Right atrium auricular region (tissue), 2 donors: ENCODE measurements around the gene ETFB. TPM values are rescaled to one million over a fixed set of nuclear protein-coding genes. Genes with fewer than 3 reads are reported as not detected.
A peak's percentile ranks its signal among the peaks of the same experiment; 100 is the strongest.
"Not testable (repeated sequence)": the region's sequence is repeated elsewhere in the genome, so short reads cannot be mapped to it uniquely, and the experiment has no call there.

ENCODE experiments used
- DNase-seq: peaks from one replicate; pipeline ENCODE4 v3.0.0-alpha.2; 2019; ENCODE audit warnings: low spot score
- H3K27ac ChIP-seq, 2 donors: fragments of 200-600 bp; sonication (generic); 1 replicate in 1 of 2; 2 replicates in 1 of 2; pipeline ENCODE4 v1.5.1; 2016 to 2019
- H3K27me3 ChIP-seq, 2 donors: fragments of 200-600 bp; sonication (generic); one replicate each; pipeline versions ENCODE4 v1.5.1 to v1.6.0; 2017 to 2019
- H3K36me3 ChIP-seq: fragments of 200-600 bp; sonication (generic); one replicate; pipeline ENCODE4 v1.5.1; 2016
- H3K4me1 ChIP-seq, 2 donors: fragments of 200-600 bp; sonication (generic); one replicate each; pipeline versions ENCODE4 v1.5.1 to v1.6.0; 2017 to 2019
- H3K4me3 ChIP-seq, 2 donors: fragments of 200-600 bp; sonication (generic); 1 replicate in 1 of 2; 2 replicates in 1 of 2; pipeline ENCODE4 v1.5.1; 2017 to 2019; ENCODE audit warnings: mild to moderate bottlenecking in 1 of 2, moderate library complexity in 1 of 2
- H3K9me3 ChIP-seq, 2 donors: fragments of 200-600 bp; sonication (generic); one replicate each; pipeline ENCODE4 v1.5.1; 2019
- total RNA-seq, 2 donors: library from RNA; depleted of rRNA; stranded (reverse); fragments of >200 nt; gene quantifications; one replicate each; pipeline ENCODE4 v1.1.0, GENCODE V29; 2016
- TF ChIP-seq, protein P1 (sequence below), 2 donors: fragments of 200-600 bp; sonication (generic); IDR thresholded peaks; one replicate each; pipeline ENCODE4 v1.5.1; 2019; ENCODE audit warnings: antibody characterized with exemption in 2 of 2

Gene ETFB
- total RNA-seq = 100 to 1,000 TPM; 385 TPM

DNA sequence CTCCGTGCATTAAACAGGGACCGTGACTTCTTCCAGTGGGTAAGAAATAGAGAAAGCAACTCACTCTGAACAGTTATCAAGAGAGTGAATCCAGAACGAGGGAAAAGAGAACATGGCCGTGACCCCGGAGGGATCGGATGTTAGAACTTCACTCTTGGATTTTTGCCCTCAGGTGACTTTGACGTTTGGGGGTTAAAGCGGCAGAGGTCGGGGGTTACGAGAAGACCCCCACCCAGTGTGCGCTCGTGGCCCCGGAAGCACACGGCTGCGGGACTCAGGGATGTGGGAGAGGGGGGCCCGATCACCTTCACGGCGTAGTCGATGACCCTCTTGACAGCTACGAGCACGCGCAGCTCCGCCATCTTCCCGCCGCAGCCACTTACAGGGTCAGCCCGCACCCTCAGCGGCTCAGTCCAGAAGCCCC is at the start of gene ETFB:
TSS of gene ETFB (minus strand) at position 424 of the 424 bp plus-strand sequence. CDS start at position 362, 62 bp downstream.
- Histone ChIP-seq H3K4me1 (peaks cover 0 to 48% of the 10 kb centered on the region in 2 donors), H3K27me3 (no peaks in the 10 kb centered on the region), H3K36me3 (no peaks in the 10 kb centered on the region), H3K4me3 (peak within 1 kb of the TSS; percentile 78 to 79), H3K9me3 (no peaks in the 10 kb centered on the region), H3K27ac (peak within 1 kb of the TSS; percentile 95 to 99)
- no peak for DNase-seq
- TF ChIP-seq, protein P1, sequence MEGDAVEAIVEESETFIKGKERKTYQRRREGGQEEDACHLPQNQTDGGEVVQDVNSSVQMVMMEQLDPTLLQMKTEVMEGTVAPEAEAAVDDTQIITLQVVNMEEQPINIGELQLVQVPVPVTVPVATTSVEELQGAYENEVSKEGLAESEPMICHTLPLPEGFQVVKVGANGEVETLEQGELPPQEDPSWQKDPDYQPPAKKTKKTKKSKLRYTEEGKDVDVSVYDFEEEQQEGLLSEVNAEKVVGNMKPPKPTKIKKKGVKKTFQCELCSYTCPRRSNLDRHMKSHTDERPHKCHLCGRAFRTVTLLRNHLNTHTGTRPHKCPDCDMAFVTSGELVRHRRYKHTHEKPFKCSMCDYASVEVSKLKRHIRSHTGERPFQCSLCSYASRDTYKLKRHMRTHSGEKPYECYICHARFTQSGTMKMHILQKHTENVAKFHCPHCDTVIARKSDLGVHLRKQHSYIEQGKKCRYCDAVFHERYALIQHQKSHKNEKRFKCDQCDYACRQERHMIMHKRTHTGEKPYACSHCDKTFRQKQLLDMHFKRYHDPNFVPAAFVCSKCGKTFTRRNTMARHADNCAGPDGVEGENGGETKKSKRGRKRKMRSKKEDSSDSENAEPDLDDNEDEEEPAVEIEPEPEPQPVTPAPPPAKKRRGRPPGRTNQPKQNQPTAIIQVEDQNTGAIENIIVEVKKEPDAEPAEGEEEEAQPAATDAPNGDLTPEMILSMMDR (IDR thresholded peaks at IDR 0.05) = no peak

DNA sequence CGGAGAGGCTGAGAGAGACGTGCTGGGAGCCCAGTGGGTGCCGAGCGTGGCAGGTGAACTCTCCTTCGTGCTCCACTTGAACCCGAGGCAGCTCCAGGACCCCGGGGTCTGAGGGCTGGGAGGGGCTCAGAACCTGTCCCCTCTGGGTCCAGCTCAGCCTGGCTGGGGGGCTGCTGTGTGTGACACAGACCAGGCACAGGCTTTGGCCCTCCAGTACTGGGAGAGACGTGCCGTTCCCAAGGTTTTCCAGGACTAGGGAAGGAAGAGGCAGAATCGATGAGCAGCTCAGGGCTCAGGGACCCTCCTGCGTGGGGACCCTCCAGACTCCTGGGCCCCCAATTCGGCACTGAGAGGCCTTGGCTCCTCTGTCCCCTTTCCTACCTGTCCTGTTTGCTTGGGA is 49.0 kb upstream of the ETFB start:
- no peaks in the 10 kb centered on the region for H3K4me1 ChIP-seq
- TF ChIP-seq, protein P1 (IDR thresholded peaks at IDR 0.05) = no peak

DNA sequence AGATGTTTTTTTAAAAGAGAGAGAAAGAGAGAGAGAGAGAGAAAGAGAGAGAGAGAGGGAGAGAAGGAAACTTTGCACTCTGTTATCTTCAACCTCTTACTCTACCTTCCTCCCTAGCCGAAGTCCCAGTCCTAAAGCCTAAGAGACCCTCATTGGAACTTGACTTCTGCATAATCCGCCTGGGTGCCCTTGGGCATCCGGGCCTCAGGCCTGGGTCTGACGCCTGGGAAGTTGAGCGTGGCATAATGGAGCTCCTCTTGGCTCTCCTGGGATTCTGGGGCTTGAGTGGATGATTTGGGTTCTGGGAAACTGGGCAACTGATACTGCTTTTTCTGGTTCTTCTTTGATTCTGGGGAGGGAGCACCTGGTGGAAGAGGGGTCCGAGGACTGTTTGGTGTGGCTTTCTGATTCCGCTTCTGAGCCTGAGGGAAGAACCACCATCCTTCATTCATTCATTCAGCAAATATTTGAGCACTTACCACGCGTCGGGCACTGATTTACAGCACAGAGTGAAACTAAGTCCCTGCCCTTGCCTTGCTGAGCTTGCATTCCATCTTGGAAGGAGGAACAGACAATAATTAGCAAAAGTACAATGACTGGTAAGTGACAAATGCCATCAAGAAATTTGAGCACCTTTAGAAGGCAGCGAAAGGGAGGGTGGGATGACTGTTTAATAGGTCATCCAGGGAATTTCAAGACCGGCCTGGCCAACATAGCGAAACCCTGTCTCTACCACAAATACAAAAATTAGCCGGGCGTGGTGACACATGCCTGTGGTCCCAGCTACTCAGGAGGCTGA is 45.0 kb upstream of the ETFB start:
- Histone ChIP-seq H3K4me1 (no peaks in the 10 kb centered on the region), H3K4me3 (no peak overlapping the region), H3K27me3 (no peaks in the 10 kb centered on the region), H3K36me3 (no peaks in the 10 kb centered on the region), H3K9me3 (no peaks in the 10 kb centered on the region), H3K27ac (no peak overlapping the region)
- no peak for DNase-seq
- TF ChIP-seq, protein P1 (IDR thresholded peaks at IDR 0.05) = no peak

More for the DNA sequence above, 49.0 kb upstream of the ETFB start:
- H3K27ac ChIP-seq = no peak overlapping the region
- no peaks in the 10 kb centered on the region for H3K9me3 ChIP-seq
- H3K36me3 ChIP-seq = no peaks in the 10 kb centered on the region
- DNase-seq = no peak
- H3K27me3 ChIP-seq = no peaks in the 10 kb centered on the region
- no peak overlapping the region for H3K4me3 ChIP-seq

DNA sequence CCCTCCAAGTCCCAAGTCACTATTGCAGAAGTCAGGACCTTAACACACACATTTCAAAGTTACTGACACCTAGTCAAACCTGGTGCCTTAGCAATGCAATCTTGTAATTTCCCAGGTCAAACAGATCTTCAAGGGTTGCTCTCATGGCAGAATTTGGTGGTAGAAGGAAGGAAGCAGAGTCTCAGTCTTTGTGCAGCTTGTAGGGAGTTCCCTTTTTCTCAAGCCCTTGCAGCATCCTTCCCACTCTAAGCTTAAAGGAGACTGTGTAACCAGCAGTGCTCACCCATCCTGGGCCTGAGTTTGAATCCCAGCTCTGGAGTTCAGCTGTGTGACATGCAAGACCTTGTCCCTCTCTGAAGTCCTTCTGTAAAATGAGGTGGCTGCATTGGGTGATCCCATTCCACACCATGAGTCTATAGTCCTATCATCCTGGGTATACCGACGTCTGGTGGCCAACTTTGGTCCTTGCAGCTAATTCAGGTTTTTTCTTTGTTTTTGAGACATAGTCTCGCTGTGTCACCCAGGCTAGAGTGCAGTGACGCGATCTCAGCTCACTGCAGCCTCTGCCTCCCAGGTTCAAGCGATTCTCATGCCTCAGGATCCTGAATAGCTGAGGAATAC is 41.4 kb upstream of the ETFB start:
- Histone ChIP-seq H3K4me3 (no peak overlapping the region), H3K36me3 (no peaks in the 10 kb centered on the region), H3K27me3 (no peaks in the 10 kb centered on the region), H3K9me3 (no peaks in the 10 kb centered on the region), H3K4me1 (no peaks in the 10 kb centered on the region), H3K27ac (no peak overlapping the region)
- DNase-seq = no peak
- TF ChIP-seq, protein P1 (IDR thresholded peaks at IDR 0.05) = peak in 1 of 2 donors; percentile 42

DNA sequence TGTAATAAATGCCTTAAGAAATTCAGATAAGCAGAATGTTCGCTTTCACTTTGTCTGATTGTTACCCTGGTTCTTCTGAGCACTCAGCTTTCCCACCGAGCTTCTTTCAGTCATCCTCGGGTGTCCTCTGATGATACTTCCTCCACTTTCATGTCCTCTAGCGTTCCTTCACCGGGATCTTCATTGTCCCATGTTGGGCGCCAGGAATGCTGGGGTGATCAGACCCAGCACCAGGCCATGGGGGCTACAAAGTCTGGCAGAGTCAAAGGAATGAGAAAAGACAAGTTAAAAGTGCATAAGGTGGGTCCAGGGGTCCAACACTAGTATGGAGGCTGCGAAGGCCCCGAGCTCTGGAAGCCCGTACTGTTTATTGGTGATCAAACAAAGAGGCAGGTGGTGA is 35.9 kb upstream of the ETFB start:
- Histone ChIP-seq H3K27me3 (no peaks in the 10 kb centered on the region), H3K4me1 (no peaks in the 10 kb centered on the region), H3K9me3 (peaks cover 6 to 10% of the 10 kb centered on the region in 2 donors), H3K36me3 (no peaks in the 10 kb centered on the region), H3K4me3 (no peak overlapping the region), H3K27ac (no peak overlapping the region)
- TF ChIP-seq, protein P1 (IDR thresholded peaks at IDR 0.05) = no peak
- no peak for DNase-seq

DNA sequence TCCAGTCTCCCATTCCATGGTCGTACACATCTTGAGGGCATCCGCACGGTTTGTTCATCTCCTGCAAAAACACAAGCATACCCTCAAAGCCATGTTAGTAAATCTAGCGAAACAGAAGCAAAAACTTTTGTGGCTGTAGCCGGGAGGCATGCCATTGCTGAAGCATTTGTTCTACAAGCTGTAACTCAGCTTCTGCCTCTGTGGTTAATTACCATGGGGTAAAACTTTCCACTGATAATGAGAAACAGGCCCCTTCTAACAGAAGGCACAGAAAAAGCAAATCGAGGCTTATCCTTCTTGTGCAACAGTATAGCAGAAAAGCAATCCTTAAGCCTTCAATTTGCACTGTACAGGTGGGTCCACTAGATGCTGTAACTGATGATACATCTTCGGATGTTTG is 33.7 kb upstream of the ETFB start:
- H3K36me3 ChIP-seq, H3K4me1 ChIP-seq, H3K27me3 ChIP-seq, H3K9me3 ChIP-seq, H3K27ac ChIP-seq, DNase-seq, H3K4me3 ChIP-seq: not testable (repeated sequence)
